ENCODE data around the gene MKLN1. TPM values are rescaled to one million over a fixed set of nuclear protein-coding genes. Genes with fewer than 3 reads are reported as not detected.
A peak's percentile ranks its signal among the peaks of the same experiment; 100 is the strongest.
"Not testable (repeated sequence)": the region's sequence is repeated elsewhere in the genome, so short reads cannot be mapped to it uniquely, and the experiment has no call there.

The MKLN1 gene
- total and polyA plus RNA-seq, 5 donors from 2014 or later, result 24.5 to 58.9 (median 34.8) TPM

- ATAC-seq (ENCODE audit: low read depth in 2 of 2) (no peak), DNase-seq (no peak)
- no peak overlapping the region for H3K27ac ChIP-seq (ENCODE audit: insufficient read depth, low read length, poor library complexity, severe bottlenecking)
- no peak overlapping the region for H3K4me3 ChIP-seq (ENCODE audit: low read depth, low read length)
- Mint-ChIP-seq H3K27me3 (no peaks in the 10 kb centered on the region), H3K9me3 (no peaks in the 10 kb centered on the region), H3K36me3 (peaks cover 29% of the 10 kb centered on the region), H3K4me3 (no peak overlapping the region), H3K4me1 (peaks cover 0 to 21% (median 9%) of the 10 kb centered on the region in 4 donors), H3K27ac (no peak overlapping the region)
- no peaks in the 10 kb centered on the region for H3K9me3 ChIP-seq (ENCODE audit: control insufficient read depth in 2 of 2, low read length in 2 of 2)
- no peaks in the 10 kb centered on the region for H3K27me3 ChIP-seq (ENCODE audit: control insufficient read depth, insufficient read depth, low read length)
- no peaks in the 10 kb centered on the region for H3K4me1 ChIP-seq (ENCODE audit: control insufficient read depth, insufficient read depth, low read length, poor library complexity, severe bottlenecking)
- peaks cover 11% of the 10 kb centered on the region for H3K36me3 ChIP-seq (ENCODE audit: control insufficient read depth, insufficient read depth, low read length)
Measured at GRCh38 chr7:131455001-131455400, 127.3 kb downstream of the MKLN1 start.

- Mint-ChIP-seq H3K27ac (no peak overlapping the region), H3K27me3 (no peaks in the 10 kb centered on the region), H3K9me3 (no peaks in the 10 kb centered on the region), H3K36me3 (peaks cover 29% of the 10 kb centered on the region), H3K4me3 (no peak overlapping the region), H3K4me1 (peaks cover 0 to 24% (median 8%) of the 10 kb centered on the region in 4 donors)
- ATAC-seq (ENCODE audit: low read depth in 2 of 2) (no peak), DNase-seq (no peak)
- Histone ChIP-seq H3K4me3 (ENCODE audit: low read depth, low read length) (no peak overlapping the region), H3K9me3 (ENCODE audit: control insufficient read depth in 2 of 2, low read length in 2 of 2) (no peaks in the 10 kb centered on the region), H3K4me1 (ENCODE audit: control insufficient read depth, insufficient read depth, low read length, poor library complexity, severe bottlenecking) (no peaks in the 10 kb centered on the region), H3K27me3 (ENCODE audit: control insufficient read depth, insufficient read depth, low read length) (no peaks in the 10 kb centered on the region), H3K27ac (ENCODE audit: insufficient read depth, low read length, poor library complexity, severe bottlenecking) (no peak overlapping the region), H3K36me3 (ENCODE audit: control insufficient read depth, insufficient read depth, low read length) (peaks cover 10% of the 10 kb centered on the region)
Measured at GRCh38 chr7:131455546-131455945, 127.9 kb downstream of the MKLN1 start.

GRCh38 chr7:131456338-131456737 is 128.7 kb downstream of the MKLN1 start:
- no peak for DNase-seq
- no peaks in the 10 kb centered on the region for H3K27me3 Mint-ChIP-seq
- no peaks in the 10 kb centered on the region for H3K9me3 Mint-ChIP-seq
- H3K36me3 Mint-ChIP-seq, result peaks cover 31% of the 10 kb centered on the region
- H3K36me3 ChIP-seq (ENCODE audit: control insufficient read depth, insufficient read depth, low read length), result peaks cover 10% of the 10 kb centered on the region
- no peak overlapping the region for H3K27ac Mint-ChIP-seq
- H3K9me3 ChIP-seq (ENCODE audit: control insufficient read depth in 2 of 2, low read length in 2 of 2), result no peaks in the 10 kb centered on the region
- H3K4me1 Mint-ChIP-seq, result peaks cover 0 to 28% (median 7%) of the 10 kb centered on the region in 4 donors
- peak overlapping the region in 1 of 4 donors; percentile 54 for H3K4me3 Mint-ChIP-seq
- no peaks in the 10 kb centered on the region for H3K4me1 ChIP-seq (ENCODE audit: control insufficient read depth, insufficient read depth, low read length, poor library complexity, severe bottlenecking)
- H3K27me3 ChIP-seq (ENCODE audit: control insufficient read depth, insufficient read depth, low read length), result no peaks in the 10 kb centered on the region
- H3K4me3 ChIP-seq (ENCODE audit: low read depth, low read length), result no peak overlapping the region
- H3K27ac ChIP-seq (ENCODE audit: insufficient read depth, low read length, poor library complexity, severe bottlenecking), result no peak overlapping the region
- no peak for ATAC-seq (ENCODE audit: low read depth in 2 of 2)

- H3K36me3 Mint-ChIP-seq, result peaks cover 39% of the 10 kb centered on the region
- H3K4me3 ChIP-seq (ENCODE audit: low read depth, low read length), result no peak overlapping the region
- H3K9me3 ChIP-seq (ENCODE audit: control insufficient read depth in 2 of 2, low read length in 2 of 2), result no peaks in the 10 kb centered on the region
- no peak overlapping the region for H3K4me3 Mint-ChIP-seq
- H3K4me1 ChIP-seq (ENCODE audit: control insufficient read depth, insufficient read depth, low read length, poor library complexity, severe bottlenecking), result no peaks in the 10 kb centered on the region
- H3K27ac Mint-ChIP-seq, result no peak overlapping the region
- ATAC-seq (ENCODE audit: low read depth in 2 of 2) (no peak), DNase-seq (no peak)
- no peak overlapping the region for H3K27ac ChIP-seq (ENCODE audit: insufficient read depth, low read length, poor library complexity, severe bottlenecking)
- no peaks in the 10 kb centered on the region for H3K27me3 Mint-ChIP-seq
- no peaks in the 10 kb centered on the region for H3K9me3 Mint-ChIP-seq
- no peaks in the 10 kb centered on the region for H3K27me3 ChIP-seq (ENCODE audit: control insufficient read depth, insufficient read depth, low read length)
- peaks cover 28% of the 10 kb centered on the region for H3K36me3 ChIP-seq (ENCODE audit: control insufficient read depth, insufficient read depth, low read length)
- H3K4me1 Mint-ChIP-seq, result peaks cover 0 to 36% (median 6%) of the 10 kb centered on the region in 4 donors
Measured at GRCh38 chr7:131459256-131459655, 131.6 kb downstream of the MKLN1 start.

- ATAC-seq (ENCODE audit: low read depth in 2 of 2), result no peak
- Histone ChIP-seq H3K36me3 (ENCODE audit: control insufficient read depth, insufficient read depth, low read length) (peaks cover 48% of the 10 kb centered on the region), H3K4me3 (ENCODE audit: low read depth, low read length) (no peak overlapping the region), H3K27ac (ENCODE audit: insufficient read depth, low read length, poor library complexity, severe bottlenecking) (no peak overlapping the region), H3K27me3 (ENCODE audit: control insufficient read depth, insufficient read depth, low read length) (no peaks in the 10 kb centered on the region), H3K9me3 (ENCODE audit: control insufficient read depth in 2 of 2, low read length in 2 of 2) (no peaks in the 10 kb centered on the region), H3K4me1 (ENCODE audit: control insufficient read depth, insufficient read depth, low read length, poor library complexity, severe bottlenecking) (no peaks in the 10 kb centered on the region)
- H3K4me3 Mint-ChIP-seq, result no peak overlapping the region
- H3K27ac Mint-ChIP-seq, result no peak overlapping the region
- peaks cover 35% of the 10 kb centered on the region for H3K36me3 Mint-ChIP-seq
- no peak for DNase-seq
- H3K4me1 Mint-ChIP-seq, result peaks cover 0 to 29% (median 4%) of the 10 kb centered on the region in 4 donors
- no peaks in the 10 kb centered on the region for H3K27me3 Mint-ChIP-seq
- H3K9me3 Mint-ChIP-seq, result no peaks in the 10 kb centered on the region
Measured at GRCh38 chr7:131462059-131462458, 134.4 kb downstream of the MKLN1 start.

- H3K36me3 ChIP-seq (ENCODE audit: control insufficient read depth, insufficient read depth, low read length), result peaks cover 55% of the 10 kb centered on the region
- DNase-seq; H3K27me3 ChIP-seq (ENCODE audit: control insufficient read depth, insufficient read depth, low read length); H3K9me3 Mint-ChIP-seq; H3K4me3 Mint-ChIP-seq; H3K4me3 ChIP-seq (ENCODE audit: low read depth, low read length); H3K27ac ChIP-seq (ENCODE audit: insufficient read depth, low read length, poor library complexity, severe bottlenecking); H3K4me1 ChIP-seq (ENCODE audit: control insufficient read depth, insufficient read depth, low read length, poor library complexity, severe bottlenecking); ATAC-seq (ENCODE audit: low read depth in 2 of 2); H3K9me3 ChIP-seq (ENCODE audit: control insufficient read depth in 2 of 2, low read length in 2 of 2); H3K27me3 Mint-ChIP-seq: not testable (repeated sequence)
- Mint-ChIP-seq H3K36me3 (peaks cover 38% of the 10 kb centered on the region), H3K4me1 (peaks cover 0 to 25% (median 3%) of the 10 kb centered on the region in 4 donors), H3K27ac (peak overlapping the region in 1 of 3 donors; percentile 29)
Measured at GRCh38 chr7:131462715-131463114, 135.0 kb downstream of the MKLN1 start.

- H3K4me1 Mint-ChIP-seq, result peaks cover 0 to 5% (median 1%) of the 10 kb centered on the region in 4 donors
- peaks cover 57% of the 10 kb centered on the region for H3K36me3 Mint-ChIP-seq
- H3K9me3 Mint-ChIP-seq, result no peaks in the 10 kb centered on the region
- H3K36me3 ChIP-seq (ENCODE audit: control insufficient read depth, insufficient read depth, low read length), result peaks cover 83% of the 10 kb centered on the region
- H3K4me3 ChIP-seq (ENCODE audit: low read depth, low read length), result no peak overlapping the region
- no peak for DNase-seq
- ATAC-seq (ENCODE audit: low read depth in 2 of 2), result no peak
- no peak overlapping the region for H3K27ac ChIP-seq (ENCODE audit: insufficient read depth, low read length, poor library complexity, severe bottlenecking)
- H3K9me3 ChIP-seq (ENCODE audit: control insufficient read depth in 2 of 2, low read length in 2 of 2), result no peaks in the 10 kb centered on the region
- H3K27me3 Mint-ChIP-seq, result no peaks in the 10 kb centered on the region
- H3K4me1 ChIP-seq (ENCODE audit: control insufficient read depth, insufficient read depth, low read length, poor library complexity, severe bottlenecking), result no peaks in the 10 kb centered on the region
- no peak overlapping the region for H3K27ac Mint-ChIP-seq
- H3K27me3 ChIP-seq (ENCODE audit: control insufficient read depth, insufficient read depth, low read length), result no peaks in the 10 kb centered on the region
- no peak overlapping the region for H3K4me3 Mint-ChIP-seq
Measured at GRCh38 chr7:131466735-131467365, 139.2 kb downstream of the MKLN1 start.

GRCh38 chr7:131467788-131468187 is 140.1 kb downstream of the MKLN1 start:
- no peaks in the 10 kb centered on the region for H3K4me1 Mint-ChIP-seq
- Histone ChIP-seq H3K9me3 (ENCODE audit: control insufficient read depth in 2 of 2, low read length in 2 of 2) (no peaks in the 10 kb centered on the region), H3K27me3 (ENCODE audit: control insufficient read depth, insufficient read depth, low read length) (no peaks in the 10 kb centered on the region), H3K36me3 (ENCODE audit: control insufficient read depth, insufficient read depth, low read length) (peaks cover 84% of the 10 kb centered on the region), H3K4me1 (ENCODE audit: control insufficient read depth, insufficient read depth, low read length, poor library complexity, severe bottlenecking) (no peaks in the 10 kb centered on the region), H3K4me3 (ENCODE audit: low read depth, low read length) (no peak overlapping the region), H3K27ac (ENCODE audit: insufficient read depth, low read length, poor library complexity, severe bottlenecking) (no peak overlapping the region)
- no peaks in the 10 kb centered on the region for H3K27me3 Mint-ChIP-seq
- peaks cover 51% of the 10 kb centered on the region for H3K36me3 Mint-ChIP-seq
- H3K4me3 Mint-ChIP-seq, result no peak overlapping the region
- DNase-seq (no peak), ATAC-seq (ENCODE audit: low read depth in 2 of 2) (no peak)
- H3K9me3 Mint-ChIP-seq, result no peaks in the 10 kb centered on the region
- H3K27ac Mint-ChIP-seq, result peak overlapping the region in 1 of 3 donors; percentile 41
